H9 (cell line): Measurements from ENCODE around the gene MYO1D. TPM values are rescaled to one million over a fixed set of nuclear protein-coding genes. Genes with fewer than 3 reads are reported as not detected.

Source experiments
- DNase-seq: peaks from one replicate; pipeline ENCODE4 v3.0.0-alpha.2; 2017
- H2AFZ ChIP-seq: one replicate; pipeline ENCODE4 v1.6.1; 2013; ENCODE audit warnings: mild to moderate bottlenecking, low read length, control low read depth, moderate library complexity
- H2AK5ac ChIP-seq: 2 replicates; pipeline ENCODE4 v1.6.1; 2013; ENCODE audit warnings: low read length, control low read depth, mixed read lengths; ENCODE audit not compliant: insufficient read length
- H2BK120ac ChIP-seq: one replicate; pipeline ENCODE4 v1.6.1; 2013; ENCODE audit warnings: low read depth, mild to moderate bottlenecking, low read length, control low read depth, inconsistent platforms; ENCODE audit not compliant: poor library complexity, severe bottlenecking
- H2BK12ac ChIP-seq: 2 replicates; pipeline ENCODE4 v1.6.1; 2013; ENCODE audit warnings: low read length, control low read depth, mixed read lengths, low read depth; ENCODE audit not compliant: insufficient read length
- H2BK15ac ChIP-seq: 2 replicates; pipeline ENCODE4 v1.6.1; 2013; ENCODE audit warnings: low read depth, low read length, control low read depth
- H2BK20ac ChIP-seq: one replicate; pipeline ENCODE4 v1.6.1; 2013; ENCODE audit warnings: low read depth, mild to moderate bottlenecking, low read length, control low read depth, inconsistent platforms; ENCODE audit not compliant: poor library complexity, severe bottlenecking
- H2BK5ac ChIP-seq: 2 replicates; pipeline ENCODE4 v1.6.1; 2013; ENCODE audit warnings: low read length, control low read depth, mixed read lengths; ENCODE audit not compliant: insufficient read length
- H3K14ac ChIP-seq: 2 replicates; pipeline ENCODE4 v1.6.1; 2013; ENCODE audit warnings: low read length, control low read depth; ENCODE audit not compliant: insufficient read depth
- H3K18ac ChIP-seq: 2 replicates; pipeline ENCODE4 v1.6.1; 2013; ENCODE audit warnings: low read depth, mild to moderate bottlenecking, mixed read lengths, low read length, control low read depth; ENCODE audit not compliant: insufficient read length
- H3K23ac ChIP-seq: 2 replicates; pipeline ENCODE4 v1.6.1; 2013; ENCODE audit warnings: low read length, control low read depth, mixed read lengths, low read depth; ENCODE audit not compliant: insufficient read length
- H3K23me2 ChIP-seq: 2 replicates; pipeline ENCODE4 v1.6.1; 2013; ENCODE audit warnings: low read depth, mild to moderate bottlenecking, mixed read lengths, low read length, control low read depth; ENCODE audit not compliant: insufficient read length, poor library complexity, severe bottlenecking
- H3K27ac ChIP-seq: 2 replicates; pipeline ENCODE4 v1.5.1; 2013; ENCODE audit warnings: low read length, control low read depth, mixed read lengths, low read depth; ENCODE audit not compliant: insufficient read length
- H3K27me3 ChIP-seq: 2 replicates; pipeline ENCODE4 v1.6.1; 2013; ENCODE audit warnings: low read length, control low read depth, inconsistent platforms; ENCODE audit not compliant: insufficient read depth
- H3K4ac ChIP-seq: 2 replicates; pipeline ENCODE4 v1.6.1; 2013; ENCODE audit warnings: low read depth, mild to moderate bottlenecking, control low read depth, inconsistent platforms, low read length, moderate library complexity
- H3K4me1 ChIP-seq: 2 replicates; pipeline ENCODE4 v1.6.1; 2013; ENCODE audit warnings: low read length, control low read depth, inconsistent platforms; ENCODE audit not compliant: insufficient read depth
- H3K4me2 ChIP-seq: 2 replicates; pipeline ENCODE4 v1.6.1; 2013; ENCODE audit warnings: low read length, control low read depth, mixed read lengths; ENCODE audit not compliant: insufficient read length, insufficient read depth
- H3K56ac ChIP-seq: 2 replicates; pipeline ENCODE4 v1.6.1; 2013; ENCODE audit warnings: low read depth, mild to moderate bottlenecking, mixed read lengths, low read length, control low read depth; ENCODE audit not compliant: insufficient read length
- H3K79me1 ChIP-seq: 2 replicates; pipeline ENCODE4 v1.6.1; 2013; ENCODE audit warnings: low read depth, mild to moderate bottlenecking, moderate library complexity, low read length, control low read depth, inconsistent platforms; ENCODE audit not compliant: insufficient read depth, poor library complexity, severe bottlenecking
- H3K79me2 ChIP-seq: 2 replicates; pipeline ENCODE4 v1.6.1; 2013; ENCODE audit warnings: low read length, control low read depth, inconsistent platforms; ENCODE audit not compliant: insufficient read depth
- H3K9ac ChIP-seq: 2 replicates; pipeline ENCODE4 v1.6.1; 2013; ENCODE audit warnings: low read length, control low read depth, mixed read lengths; ENCODE audit not compliant: insufficient read length; ENCODE audit errors: extremely low read depth
- H3K9me3 ChIP-seq: one replicate; pipeline ENCODE4 v1.6.1; 2013; ENCODE audit warnings: low read depth, low read length, inconsistent platforms; ENCODE audit not compliant: control insufficient read depth
- H3T11ph ChIP-seq: one replicate; pipeline ENCODE4 v1.6.1; 2013; ENCODE audit warnings: mild to moderate bottlenecking, low read length, control low read depth, inconsistent platforms
- H4K20me1 ChIP-seq: one replicate; pipeline ENCODE4 v1.6.1; 2013; ENCODE audit not compliant: control insufficient read depth, insufficient read length, insufficient read depth
- H4K5ac ChIP-seq: 2 replicates; pipeline ENCODE4 v1.6.1; 2013; ENCODE audit warnings: low read depth, mild to moderate bottlenecking, mixed read lengths, low read length, control low read depth; ENCODE audit not compliant: insufficient read length
- H4K8ac ChIP-seq: replicated peaks from 2 replicates; pipeline ENCODE4 v1.6.1; 2013; ENCODE audit warnings: low read length, control low read depth, mixed read lengths, low read depth; ENCODE audit not compliant: insufficient read length
- H4K91ac ChIP-seq: 2 replicates; pipeline ENCODE4 v1.6.1; 2013; ENCODE audit warnings: low read depth, mild to moderate bottlenecking, moderate library complexity, mixed read lengths, low read length, control low read depth; ENCODE audit not compliant: insufficient read length
- H3K27ac Mint-ChIP-seq, 3 experiments: 2 replicates in 2 of 3; 3 replicates in 1 of 3; pipeline ENCODE4 v1.8.0; 2020 to 2021; ENCODE audit warnings: mixed read lengths in 3 of 3, mild to moderate bottlenecking in 1 of 3, moderate library complexity in 1 of 3
- H3K27me3 Mint-ChIP-seq: 2 replicates; pipeline ENCODE4 v1.8.0; 2021; ENCODE audit warnings: low read depth, mild to moderate bottlenecking, moderate library complexity, mixed read lengths
- H3K36me3 Mint-ChIP-seq, 3 experiments: 2 replicates in 2 of 3; 3 replicates in 1 of 3; pipeline ENCODE4 v1.8.0; 2020 to 2021; ENCODE audit warnings: low read depth in 3 of 3, mixed read lengths in 3 of 3; ENCODE audit not compliant: insufficient read depth in 1 of 3
- H3K4me1 Mint-ChIP-seq, 2 experiments: 2 replicates each; pipeline ENCODE4 v1.8.0; 2020; ENCODE audit warnings: mixed read lengths in 2 of 2
- H3K4me3 Mint-ChIP-seq, 2 experiments: 2 replicates in 1 of 2; 3 replicates in 1 of 2; pipeline ENCODE4 v1.8.0; 2020 to 2021; ENCODE audit warnings: mild to moderate bottlenecking in 2 of 2, mixed read lengths in 2 of 2, moderate library complexity in 1 of 2
- H3K9me3 Mint-ChIP-seq, 2 experiments: 2 replicates in 1 of 2; 3 replicates in 1 of 2; pipeline ENCODE4 v1.8.0; 2020; ENCODE audit warnings: mild to moderate bottlenecking in 2 of 2, mixed read lengths in 2 of 2, moderate library complexity in 1 of 2
- CTCF ChIP-seq: fragments of 200-600 bp; sonication (generic); conservative IDR thresholded peaks from 3 replicates; pipeline ENCODE4 v1.8.0; 2021; ENCODE audit warnings: antibody characterized with exemption, mild to moderate bottlenecking
- WGBS: extraction: QIAGEN DNeasy Blood & Tissue Kit; methylation state at CpG from one replicate; pipeline ENCODE4 v1.1.7; 2013; ENCODE audit warnings: missing lambda C conversion rate, low lambda C conversion rate, mixed read lengths; ENCODE audit not compliant: insufficient read length; ENCODE audit errors: extremely low coverage; 5-methylcytosine and 5-hydroxymethylcytosine counted together
- total RNA-seq: library from RNA; stranded (reverse); gene quantifications from 2 replicates; pipeline ENCODE4 v1.2.1, GENCODE V29; 2021

MYO1D gene
- total RNA-seq, 1 experiment from 2014 or later = 19.0 TPM

- H2AK5ac ChIP-seq = no peak overlapping the region
- no peak overlapping the region for H3K4ac ChIP-seq
- H2BK20ac ChIP-seq = no peak overlapping the region
- no peak overlapping the region; a peak in 1 of 7 replicates for H3K27ac Mint-ChIP-seq
- H4K5ac ChIP-seq = no peak overlapping the region
- no peak for DNase-seq
- no peaks in the 10 kb centered on the region for H3K27me3 ChIP-seq
- WGBS = no CpG with 5 or more reads among the region's 1 CpG
- no peak overlapping the region for H3K27ac ChIP-seq
- no peak overlapping the region for H4K8ac ChIP-seq
- no peak overlapping the region for H3K56ac ChIP-seq
- H3K4me3 Mint-ChIP-seq = no peak overlapping the region
- no peak overlapping the region for H3K14ac ChIP-seq
- H3K23ac ChIP-seq = no peak overlapping the region
- no peaks in the 10 kb centered on the region for H3K23me2 ChIP-seq
- H3K9ac ChIP-seq = no peak overlapping the region
- H2BK120ac ChIP-seq = no peak overlapping the region
- peaks cover 4% of the 10 kb centered on the region; the same call in 1 of the 2 replicates for H3K4me1 ChIP-seq
- no peaks in the 10 kb centered on the region for H3K79me2 ChIP-seq
- no peaks in the 10 kb centered on the region for H3K27me3 Mint-ChIP-seq
- no peaks in the 10 kb centered on the region for H3K9me3 ChIP-seq
- H4K20me1 ChIP-seq = no peaks in the 10 kb centered on the region
- no peaks in the 10 kb centered on the region for H3K79me1 ChIP-seq
- no peak overlapping the region for H3K4me2 ChIP-seq
- peaks cover 3 to 13% of the 10 kb centered on the region in 2 experiments for H3K4me1 Mint-ChIP-seq
- H2AFZ ChIP-seq = no peak overlapping the region
- no peak overlapping the region for H2BK12ac ChIP-seq
- H2BK5ac ChIP-seq = no peak overlapping the region
- H2BK15ac ChIP-seq = no peak overlapping the region
- no peak overlapping the region for H3K18ac ChIP-seq
- TF ChIP-seq CTCF = no peak
- no peaks in the 10 kb centered on the region; a peak in 1 of 7 replicates for H3K36me3 Mint-ChIP-seq
- H3T11ph ChIP-seq = no peak overlapping the region
- no peaks in the 10 kb centered on the region for H3K9me3 Mint-ChIP-seq
- no peak overlapping the region for H4K91ac ChIP-seq
Measured at GRCh38 chr17:32854207-32854606, 22.7 kb downstream of the MYO1D start.
